ENCODE results near the gene OGN. TPM values are rescaled to one million over a fixed set of nuclear protein-coding genes. Genes with fewer than 3 reads are reported as not detected.

The OGN gene
- total and polyA plus RNA-seq, 10 of the 15 experiments (the other 5 are each of a cell fraction or from before 2014, with no cell fraction given), result 0.04 to 2.5 (median 0.15) TPM; not detected in 4

DNA sequence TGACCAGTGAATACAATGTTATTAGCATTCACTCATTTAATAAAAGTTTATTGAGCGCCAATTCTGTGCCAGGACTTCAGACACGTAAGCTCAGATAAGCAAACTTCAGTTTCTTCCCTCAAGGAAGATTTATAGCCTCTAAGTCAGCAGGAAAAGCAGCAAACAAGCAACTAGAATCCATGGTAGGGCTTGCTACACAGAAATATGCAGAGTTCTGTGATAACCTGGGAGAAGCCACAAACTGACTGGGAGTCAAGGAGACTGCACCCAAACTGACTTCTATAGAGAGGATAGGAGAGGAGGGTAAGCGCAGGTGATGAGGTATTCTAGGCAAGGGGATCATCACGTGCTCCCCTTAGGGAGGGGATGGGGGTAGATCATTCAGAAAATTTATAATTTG is 1.4 kb upstream of the OGN start:
- CTCF ChIA-PET, result interaction anchor here (0.6 kb wide), 1 partner anchor 15 kb away, joined by 3 read pairs; no protein-coding TSS in a partner anchor
- no peak for TF ChIP-seq BHLHE40 (IDR thresholded peaks at IDR 0.05; ENCODE audit: borderline replicate concordance in 1 of 2, low read depth in 2 of 2, low read length in 1 of 2)
- TF ChIP-seq PML (IDR thresholded peaks at IDR 0.05; ENCODE audit: low read length), result no peak
- POLR2A ChIA-PET, result no interaction called here
- peak overlapping the region; percentile 22 for H2AFZ ChIP-seq (ENCODE audit: control insufficient read depth, low read depth, low read length)
- RAD21 ChIA-PET (ENCODE audit: unreplicated experiment), result no interaction called here
- intact Hi-C loops (cut with micrococcal nuclease; ENCODE audit: unreplicated experiment), result no loop called here
- in situ Hi-C loops (cut with MboI), result no loop called here
- DNase-seq (ENCODE audit: low read depth, low spot score) (no peak), FAIRE-seq (no peak), ATAC-seq (peak; percentile 22; the same call in 1 of the 3 replicates)
- H3K79me2 ChIP-seq (ENCODE audit: control insufficient read depth, insufficient read depth, low read length), result no peaks in the 10 kb centered on the region
- H3K36me3 ChIP-seq (ENCODE audit: control insufficient read depth in 2 of 2, insufficient read depth in 2 of 2, low read length in 1 of 2), result no peaks in the 10 kb centered on the region
- no peaks in the 10 kb centered on the region for H3K9me3 ChIP-seq (replicated peaks; ENCODE audit: control insufficient read depth, insufficient read depth, low read length)
- no peak overlapping the region for H3K27ac ChIP-seq (ENCODE audit: control insufficient read depth, insufficient read depth)
- no peaks in the 10 kb centered on the region for H4K20me1 ChIP-seq (ENCODE audit: control insufficient read depth, insufficient read depth)
- H3K4me3 ChIP-seq, result no peak overlapping the region
- 53% methylated on average over 4 of the region's 4 CpGs for WGBS (ENCODE audit: insufficient coverage, insufficient replicate concordance, low lambda C conversion rate, missing lambda C conversion rate)
- H3K27me3 ChIP-seq (replicated peaks in 1 of 2; ENCODE audit: control insufficient read depth in 2 of 2, insufficient read depth in 2 of 2, low read length in 1 of 2), result no peaks in the 10 kb centered on the region
- no peaks in the 10 kb centered on the region for H3K4me1 ChIP-seq (ENCODE audit: control insufficient read depth, insufficient read depth, low read length)
- H3K4me2 ChIP-seq (ENCODE audit: control insufficient read depth, insufficient read depth), result no peak overlapping the region
- H3K9ac ChIP-seq (ENCODE audit: control insufficient read depth, insufficient read depth, low read length), result no peak overlapping the region
- no TSS peak for BruUV-seq (replicated peaks)
- SMC1A ChIA-PET (ENCODE audit: uncharacterized antibody, unreplicated experiment), result interaction anchor here (0.9 to 2.6 kb wide), 4 partner anchors 8 to 446 kb away, joined by 3 to 7 read pairs (median 3); no protein-coding TSS in a partner anchor

DNA sequence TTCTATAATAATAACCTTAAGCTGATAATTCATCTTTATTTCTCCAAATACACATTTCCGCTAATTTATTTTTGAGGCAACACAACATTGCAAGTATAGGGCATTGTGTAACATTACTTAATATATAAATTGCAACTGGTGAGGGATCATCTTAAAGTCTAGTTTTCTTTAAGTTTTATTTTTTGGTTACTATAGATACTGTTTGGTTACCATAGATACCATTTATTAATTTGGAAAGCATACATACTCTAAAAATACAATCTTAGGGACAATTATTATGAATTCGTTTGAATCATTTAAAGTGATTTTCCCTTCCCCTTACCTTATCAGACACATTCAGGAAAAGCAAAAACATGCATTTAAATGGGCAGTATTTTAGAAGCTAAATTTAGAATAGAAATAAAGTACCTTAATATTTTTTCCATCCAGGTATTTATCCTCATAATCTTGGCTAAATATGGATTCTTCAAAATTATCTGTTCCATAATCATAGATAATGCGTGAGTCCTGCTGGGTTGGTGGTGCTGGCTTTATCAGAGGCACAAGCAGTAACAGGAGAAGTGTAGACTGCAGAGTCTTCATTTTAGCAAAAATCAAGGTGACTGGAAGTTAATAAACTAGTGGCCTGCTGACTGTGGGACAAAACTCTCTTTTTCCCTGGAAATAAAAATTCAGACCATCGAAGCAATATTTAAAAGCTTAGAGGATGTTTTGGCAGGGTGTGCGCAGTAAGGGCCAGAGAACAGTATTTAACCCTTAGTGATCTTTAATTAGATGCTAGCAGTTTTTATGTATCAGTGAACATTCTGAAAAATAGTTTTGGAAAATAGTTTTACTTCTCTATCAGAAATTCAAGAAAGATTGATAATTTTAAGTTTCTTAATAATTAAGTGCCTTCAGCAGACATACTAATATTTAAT is 1.3 kb downstream of the OGN start:
- H3K27ac ChIP-seq (ENCODE audit: control insufficient read depth, insufficient read depth), result no peak overlapping the region
- TF ChIP-seq, protein P1, sequence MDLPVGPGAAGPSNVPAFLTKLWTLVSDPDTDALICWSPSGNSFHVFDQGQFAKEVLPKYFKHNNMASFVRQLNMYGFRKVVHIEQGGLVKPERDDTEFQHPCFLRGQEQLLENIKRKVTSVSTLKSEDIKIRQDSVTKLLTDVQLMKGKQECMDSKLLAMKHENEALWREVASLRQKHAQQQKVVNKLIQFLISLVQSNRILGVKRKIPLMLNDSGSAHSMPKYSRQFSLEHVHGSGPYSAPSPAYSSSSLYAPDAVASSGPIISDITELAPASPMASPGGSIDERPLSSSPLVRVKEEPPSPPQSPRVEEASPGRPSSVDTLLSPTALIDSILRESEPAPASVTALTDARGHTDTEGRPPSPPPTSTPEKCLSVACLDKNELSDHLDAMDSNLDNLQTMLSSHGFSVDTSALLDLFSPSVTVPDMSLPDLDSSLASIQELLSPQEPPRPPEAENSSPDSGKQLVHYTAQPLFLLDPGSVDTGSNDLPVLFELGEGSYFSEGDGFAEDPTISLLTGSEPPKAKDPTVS (IDR thresholded peaks at IDR 0.05; ENCODE audit: low read depth, low read length), result no peak
- no peak for TF ChIP-seq DPF2 (IDR thresholded peaks at IDR 0.05)
- TF ChIP-seq SRF (IDR thresholded peaks at IDR 0.05; ENCODE audit: low read depth in 2 of 2, low read length in 2 of 2), result no peak
- no peak for TF ChIP-seq ZBED1 (IDR thresholded peaks at IDR 0.05; ENCODE audit: borderline replicate concordance)
- no peak for TF ChIP-seq MTA3 (IDR thresholded peaks at IDR 0.05; ENCODE audit: borderline replicate concordance, low read length)
- TF ChIP-seq, protein P2, sequence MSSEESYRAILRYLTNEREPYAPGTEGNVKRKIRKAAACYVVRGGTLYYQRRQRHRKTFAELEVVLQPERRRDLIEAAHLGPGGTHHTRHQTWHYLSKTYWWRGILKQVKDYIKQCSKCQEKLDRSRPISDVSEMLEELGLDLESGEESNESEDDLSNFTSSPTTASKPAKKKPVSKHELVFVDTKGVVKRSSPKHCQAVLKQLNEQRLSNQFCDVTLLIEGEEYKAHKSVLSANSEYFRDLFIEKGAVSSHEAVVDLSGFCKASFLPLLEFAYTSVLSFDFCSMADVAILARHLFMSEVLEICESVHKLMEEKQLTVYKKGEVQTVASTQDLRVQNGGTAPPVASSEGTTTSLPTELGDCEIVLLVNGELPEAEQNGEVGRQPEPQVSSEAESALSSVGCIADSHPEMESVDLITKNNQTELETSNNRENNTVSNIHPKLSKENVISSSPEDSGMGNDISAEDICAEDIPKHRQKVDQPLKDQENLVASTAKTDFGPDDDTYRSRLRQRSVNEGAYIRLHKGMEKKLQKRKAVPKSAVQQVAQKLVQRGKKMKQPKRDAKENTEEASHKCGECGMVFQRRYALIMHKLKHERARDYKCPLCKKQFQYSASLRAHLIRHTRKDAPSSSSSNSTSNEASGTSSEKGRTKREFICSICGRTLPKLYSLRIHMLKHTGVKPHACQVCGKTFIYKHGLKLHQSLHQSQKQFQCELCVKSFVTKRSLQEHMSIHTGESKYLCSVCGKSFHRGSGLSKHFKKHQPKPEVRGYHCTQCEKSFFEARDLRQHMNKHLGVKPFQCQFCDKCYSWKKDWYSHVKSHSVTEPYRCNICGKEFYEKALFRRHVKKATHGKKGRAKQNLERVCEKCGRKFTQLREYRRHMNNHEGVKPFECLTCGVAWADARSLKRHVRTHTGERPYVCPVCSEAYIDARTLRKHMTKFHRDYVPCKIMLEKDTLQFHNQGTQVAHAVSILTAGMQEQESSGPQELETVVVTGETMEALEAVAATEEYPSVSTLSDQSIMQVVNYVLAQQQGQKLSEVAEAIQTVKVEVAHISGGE (CRISPR knock-in tag; IDR thresholded peaks at IDR 0.05), result no peak

More for the DNA sequence above, 1.3 kb downstream of the OGN start:
- CTCF ChIA-PET, result no interaction called here
- FAIRE-seq (no peak), DNase-seq (ENCODE audit: low read depth, low spot score) (no peak), ATAC-seq (no peak)
- Histone ChIP-seq H3K79me2 (ENCODE audit: control insufficient read depth, insufficient read depth, low read length) (no peaks in the 10 kb centered on the region), H3K9ac (ENCODE audit: control insufficient read depth, insufficient read depth, low read length) (no peak overlapping the region), H3K36me3 (ENCODE audit: control insufficient read depth in 2 of 2, insufficient read depth in 2 of 2, low read length in 1 of 2) (no peaks in the 10 kb centered on the region), H2AFZ (ENCODE audit: control insufficient read depth, low read depth, low read length) (no peak overlapping the region), H3K4me3 (no peak overlapping the region), H3K9me3 (replicated peaks; ENCODE audit: control insufficient read depth, insufficient read depth, low read length) (no peaks in the 10 kb centered on the region), H3K27me3 (replicated peaks in 1 of 2; ENCODE audit: control insufficient read depth in 2 of 2, insufficient read depth in 2 of 2, low read length in 1 of 2) (no peaks in the 10 kb centered on the region), H3K4me2 (ENCODE audit: control insufficient read depth, insufficient read depth) (no peak overlapping the region), H3K4me1 (ENCODE audit: control insufficient read depth, insufficient read depth, low read length) (no peaks in the 10 kb centered on the region), H4K20me1 (ENCODE audit: control insufficient read depth, insufficient read depth) (no peaks in the 10 kb centered on the region)
- in situ Hi-C loops (cut with MboI), result no loop called here
- no TSS peak for BruUV-seq (replicated peaks)
- RAD21 ChIA-PET (ENCODE audit: unreplicated experiment), result no interaction called here
- POLR2A ChIA-PET, result no interaction called here
- SMC1A ChIA-PET (ENCODE audit: uncharacterized antibody, unreplicated experiment), result no interaction called here
- intact Hi-C loops (cut with micrococcal nuclease; ENCODE audit: unreplicated experiment), result no loop called here
- 97% methylated on average over 5 of the region's 5 CpGs for WGBS (ENCODE audit: insufficient coverage, insufficient replicate concordance, low lambda C conversion rate, missing lambda C conversion rate)

Measured in GM12878 (cell line).